GM12875 (cell line): ENCODE measurements around the gene SLC6A5.

ENCODE experiments used
- H3K4me3 ChIP-seq: one replicate; pipeline ENCODE4 v1.5.1; 2011; ENCODE audit warnings: low read depth, low read length, control low read depth
- TF ChIP-seq, protein P1 (sequence below): IDR thresholded peaks from 2 replicates; pipeline ENCODE4 v1.5.1; 2011; ENCODE audit warnings: low read depth, mild to moderate bottlenecking, control low read depth, inconsistent platforms, low read length, moderate library complexity, borderline replicate concordance; ENCODE audit not compliant: insufficient read depth

SLC6A5 gene

DNA sequence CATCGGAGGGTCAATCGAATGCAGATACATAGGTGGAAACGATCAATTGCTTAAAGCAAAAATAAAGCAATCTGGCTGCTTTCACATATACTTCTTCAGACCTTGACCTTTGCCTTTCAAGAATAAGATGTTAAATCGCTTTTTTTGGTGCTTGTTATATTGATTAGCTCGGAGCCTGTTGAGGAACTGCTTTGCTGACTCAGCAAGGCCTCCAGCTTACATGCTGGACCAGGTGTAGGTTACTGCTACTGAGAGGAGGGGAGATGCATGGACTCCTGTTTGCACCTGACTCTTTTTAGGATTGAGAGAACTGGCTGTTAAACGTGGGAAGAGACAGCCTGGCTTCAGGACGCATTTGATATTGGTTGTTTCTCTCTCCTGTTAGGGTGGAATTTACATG lies 38.7 kb downstream of the SLC6A5 start:
- TF ChIP-seq, protein P1, sequence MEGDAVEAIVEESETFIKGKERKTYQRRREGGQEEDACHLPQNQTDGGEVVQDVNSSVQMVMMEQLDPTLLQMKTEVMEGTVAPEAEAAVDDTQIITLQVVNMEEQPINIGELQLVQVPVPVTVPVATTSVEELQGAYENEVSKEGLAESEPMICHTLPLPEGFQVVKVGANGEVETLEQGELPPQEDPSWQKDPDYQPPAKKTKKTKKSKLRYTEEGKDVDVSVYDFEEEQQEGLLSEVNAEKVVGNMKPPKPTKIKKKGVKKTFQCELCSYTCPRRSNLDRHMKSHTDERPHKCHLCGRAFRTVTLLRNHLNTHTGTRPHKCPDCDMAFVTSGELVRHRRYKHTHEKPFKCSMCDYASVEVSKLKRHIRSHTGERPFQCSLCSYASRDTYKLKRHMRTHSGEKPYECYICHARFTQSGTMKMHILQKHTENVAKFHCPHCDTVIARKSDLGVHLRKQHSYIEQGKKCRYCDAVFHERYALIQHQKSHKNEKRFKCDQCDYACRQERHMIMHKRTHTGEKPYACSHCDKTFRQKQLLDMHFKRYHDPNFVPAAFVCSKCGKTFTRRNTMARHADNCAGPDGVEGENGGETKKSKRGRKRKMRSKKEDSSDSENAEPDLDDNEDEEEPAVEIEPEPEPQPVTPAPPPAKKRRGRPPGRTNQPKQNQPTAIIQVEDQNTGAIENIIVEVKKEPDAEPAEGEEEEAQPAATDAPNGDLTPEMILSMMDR: no peak
- H3K4me3 ChIP-seq: no peak overlapping the region

DNA sequence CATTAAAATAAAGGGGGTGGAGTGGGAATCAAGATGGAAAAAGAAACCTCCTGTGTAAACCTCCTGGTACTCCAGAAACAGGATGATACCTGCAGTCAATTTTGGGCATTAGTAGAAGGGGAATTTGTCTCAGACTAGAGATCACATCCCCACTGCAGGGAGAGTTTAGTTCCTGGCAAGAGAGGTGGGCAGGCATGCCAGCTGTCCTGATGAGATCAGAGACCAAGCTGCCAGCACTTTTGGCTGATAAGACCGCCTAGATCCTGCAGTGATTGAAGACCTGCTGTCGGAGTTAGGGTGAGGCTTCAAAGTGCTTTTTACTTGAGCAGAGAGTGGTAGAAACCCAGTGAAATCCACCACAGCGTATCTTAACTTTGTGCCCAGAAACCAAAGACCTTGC lies 40.3 kb downstream of the SLC6A5 start:
- TF ChIP-seq, protein P1: no peak
- H3K4me3 ChIP-seq: no peak overlapping the region

DNA sequence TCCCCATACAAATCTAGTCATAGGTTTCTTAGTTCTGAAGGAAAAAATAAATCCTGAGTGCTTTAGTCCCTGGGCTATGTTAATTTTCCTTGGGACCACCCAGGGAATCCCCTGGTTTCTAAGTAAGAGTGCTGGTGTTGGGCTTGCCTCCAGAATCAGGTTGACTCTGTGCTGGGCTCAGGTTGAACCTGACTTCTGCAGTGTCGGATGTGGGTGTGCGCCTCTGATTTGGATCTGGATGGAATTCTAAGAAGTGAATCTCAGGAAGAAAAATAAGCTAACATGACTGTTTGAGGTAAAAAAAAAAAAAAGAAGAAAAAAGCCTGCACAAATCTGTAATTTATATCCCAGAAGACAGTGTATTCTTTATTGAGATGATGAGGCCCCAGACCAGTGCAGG lies 41.0 kb downstream of the SLC6A5 start:
- TF ChIP-seq, protein P1: no peak
- H3K4me3 ChIP-seq: no peak overlapping the region

DNA sequence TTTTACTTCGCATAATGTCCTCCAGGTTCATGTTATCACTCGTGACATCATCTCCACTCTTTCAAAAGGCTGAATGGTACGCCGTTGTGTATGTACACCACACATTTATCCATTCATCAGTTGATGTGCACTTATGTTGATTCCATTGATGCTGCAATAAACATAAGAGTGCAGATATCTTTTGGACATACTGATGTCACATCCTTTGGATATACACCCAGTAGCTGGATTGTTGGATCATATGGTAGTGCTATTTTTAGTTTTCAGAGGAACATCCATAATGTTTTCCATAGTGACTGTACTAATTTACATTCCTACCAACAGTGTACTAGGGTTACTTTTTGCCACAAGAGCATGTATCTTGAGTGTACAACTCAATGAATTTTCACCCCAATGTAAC lies 45.0 kb downstream of the SLC6A5 start:
- TF ChIP-seq, protein P1: no peak
- no peak overlapping the region for H3K4me3 ChIP-seq

DNA sequence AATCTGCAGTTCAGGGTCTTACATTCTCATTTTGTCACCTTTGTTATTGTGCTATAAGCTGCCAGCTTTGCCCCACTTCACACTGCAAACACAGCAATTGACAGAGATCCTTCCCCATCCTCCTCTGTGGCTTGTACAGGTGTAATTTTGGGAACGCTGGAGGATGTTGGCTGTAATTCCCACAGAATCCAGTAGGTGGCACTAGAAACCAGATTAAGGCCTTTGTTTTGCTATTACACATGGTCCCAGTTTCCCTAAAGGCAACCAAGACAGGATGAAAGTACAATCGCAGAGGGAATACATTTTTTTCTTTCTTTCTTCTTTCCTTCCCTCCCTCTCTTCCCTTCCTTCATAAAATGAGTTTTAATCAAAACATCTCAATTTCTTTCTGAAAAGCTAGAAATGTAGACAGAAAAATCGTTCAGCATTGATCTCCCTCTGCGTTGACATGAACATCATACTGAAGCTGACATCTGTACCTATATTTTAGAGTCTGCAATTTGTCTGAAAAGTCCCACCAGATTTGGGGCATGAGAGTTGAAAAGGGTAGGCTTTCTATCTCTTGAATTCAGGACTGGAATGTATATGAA lies 48.7 kb downstream of the SLC6A5 start:
- TF ChIP-seq, protein P1: peak; percentile 75
- no peak overlapping the region for H3K4me3 ChIP-seq

DNA sequence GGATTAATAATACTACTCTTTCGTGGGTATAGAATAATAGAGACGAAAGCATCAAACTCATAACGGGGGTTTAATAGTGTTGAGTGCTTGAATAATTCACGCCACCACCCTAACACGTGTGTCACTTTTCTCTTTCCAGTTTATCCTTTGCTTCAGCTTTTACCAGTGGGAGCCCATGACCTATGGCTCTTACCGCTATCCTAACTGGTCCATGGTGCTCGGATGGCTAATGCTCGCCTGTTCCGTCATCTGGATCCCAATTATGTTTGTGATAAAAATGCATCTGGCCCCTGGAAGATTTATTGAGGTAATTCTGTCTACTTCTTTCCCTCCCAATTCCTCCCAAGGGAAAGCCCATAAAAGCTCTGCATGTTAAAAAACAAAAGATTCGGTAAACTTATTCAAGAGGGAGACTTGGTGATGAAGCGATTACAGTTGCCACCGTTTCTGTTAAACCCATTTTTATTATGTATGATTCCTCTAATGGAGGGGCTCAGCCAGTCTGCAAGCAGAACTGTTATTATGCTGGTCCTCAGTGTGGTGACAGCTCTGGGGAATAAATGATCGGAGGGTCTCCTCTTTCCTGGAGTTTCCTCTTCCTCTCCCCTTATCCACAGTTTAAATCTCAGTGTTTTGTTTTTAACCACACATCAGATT lies 52.9 kb downstream of the SLC6A5 start:
- no peak overlapping the region for H3K4me3 ChIP-seq
- TF ChIP-seq, protein P1: no peak

DNA sequence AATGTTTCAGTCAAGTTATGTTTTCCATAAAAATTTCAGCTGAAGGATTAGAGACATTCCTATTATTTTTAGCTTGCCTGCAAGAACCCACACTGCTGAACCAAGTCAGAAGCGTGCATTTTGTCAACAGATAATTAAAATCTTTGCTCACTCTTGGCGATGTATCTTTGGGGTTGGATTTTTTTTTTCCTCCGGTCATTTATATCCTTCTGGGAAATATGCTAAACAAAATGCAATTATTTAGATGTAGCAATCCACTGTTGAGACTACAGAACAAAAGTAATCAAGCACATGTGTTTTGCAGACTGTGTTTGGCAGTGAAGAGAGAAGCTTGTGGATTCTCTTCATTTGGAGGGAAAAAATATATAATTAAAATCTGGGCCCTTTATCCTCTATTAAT lies 54.6 kb downstream of the SLC6A5 start:
- no peak overlapping the region for H3K4me3 ChIP-seq
- TF ChIP-seq, protein P1: no peak
